IMR-90 (cell line): Measurements from ENCODE around the gene SLC18A3. TPM values are rescaled to one million over a fixed set of nuclear protein-coding genes. Genes with fewer than 3 reads are reported as not detected.

Experiments
- ATAC-seq: fragments of 200-7000 bp; cut with Tn5 transposase; 2 replicates; pipeline ENCODE4 v1.9.1; 2020; ENCODE audit warnings: low read depth, mild to moderate bottlenecking, moderate library complexity
- BruUV-seq: library from RNA; stranded (reverse); fragments of 400-500 nt; replicated peaks from 2 replicates; lab custom pipeline; 2021; lab: Mats Ljungman, UMichigan
- CTCF ChIA-PET: fragments of 300-600 bp; formaldehyde crosslinking; extraction: SDS; loops from one replicate; lab custom pipeline; 2021; ENCODE audit warnings: antibody characterized with exemption; lab: Yijun Ruan, JAX
- POLR2A ChIA-PET: fragments of 300-600 bp; sonication (Branson Sonifier 250); formaldehyde crosslinking; loops from one replicate; lab custom pipeline; 2022; ENCODE audit warnings: antibody characterized with exemption; ENCODE audit not compliant: unreplicated experiment; lab: Charles Lee
- DNase-seq: peaks from one replicate; pipeline ENCODE4 v3.0.0; 2013
- H2AFZ ChIP-seq: replicated peaks from 2 replicates; pipeline ENCODE3; 2013; ENCODE audit warnings: low read length, mild to moderate bottlenecking; ENCODE audit not compliant: poor library complexity
- H2AK5ac ChIP-seq: 2 replicates; pipeline ENCODE4 v1.6.1; 2013; ENCODE audit warnings: low read depth, low read length, inconsistent platforms
- H2AK9ac ChIP-seq: replicated peaks from 2 replicates; pipeline ENCODE3; 2013; ENCODE audit warnings: mild to moderate bottlenecking, low read depth, low read length, moderate library complexity; ENCODE audit not compliant: poor library complexity
- H2BK120ac ChIP-seq: 2 replicates; pipeline ENCODE4 v1.6.1; 2013; ENCODE audit warnings: low read depth, low read length, inconsistent platforms
- H2BK15ac ChIP-seq: 3 replicates; pipeline ENCODE4 v1.6.1; 2013; ENCODE audit warnings: low read depth, low read length, inconsistent platforms
- H2BK20ac ChIP-seq: 2 replicates; pipeline ENCODE4 v1.6.1; 2013; ENCODE audit warnings: low read depth, mild to moderate bottlenecking, inconsistent platforms, low read length, moderate library complexity
- H2BK5ac ChIP-seq: 2 replicates; pipeline ENCODE4 v1.6.1; 2013; ENCODE audit warnings: mild to moderate bottlenecking, low read depth, low read length, inconsistent platforms; ENCODE audit not compliant: poor library complexity, severe bottlenecking
- H3K14ac ChIP-seq: replicated peaks from 2 replicates; pipeline ENCODE4 v1.6.1; 2013; ENCODE audit warnings: low read depth, low read length, inconsistent platforms
- H3K18ac ChIP-seq: 2 replicates; pipeline ENCODE4 v1.6.1; 2013; ENCODE audit warnings: low read depth, low read length, control low read depth
- H3K23ac ChIP-seq: 2 replicates; pipeline ENCODE4 v1.6.1; 2013; ENCODE audit warnings: low read depth, low read length, inconsistent platforms
- H3K27ac ChIP-seq: 2 replicates; pipeline ENCODE4 v1.5.1; 2013; ENCODE audit warnings: mild to moderate bottlenecking, control low read depth, low read length; ENCODE audit not compliant: insufficient read depth
- H3K27me3 ChIP-seq: 2 replicates; pipeline ENCODE4 v1.6.1; 2013; ENCODE audit warnings: low read length; ENCODE audit not compliant: control insufficient read depth, insufficient read depth
- H3K36me3 ChIP-seq: 2 replicates; pipeline ENCODE4 v1.6.1; 2013; ENCODE audit warnings: low read length, mixed read lengths; ENCODE audit not compliant: control insufficient read depth, insufficient read depth
- H3K4ac ChIP-seq: 2 replicates; pipeline ENCODE4 v1.6.1; 2013; ENCODE audit warnings: low read depth, low read length, inconsistent platforms
- H3K4me1 ChIP-seq: 2 replicates; pipeline ENCODE4 v1.6.1; 2013; ENCODE audit warnings: low read length, mixed read lengths; ENCODE audit not compliant: control insufficient read depth, insufficient read depth
- H3K4me2 ChIP-seq: 2 replicates; pipeline ENCODE4 v1.6.1; 2013; ENCODE audit warnings: low read depth, mild to moderate bottlenecking, control low read depth, low read length, moderate library complexity
- H3K4me3 ChIP-seq: 2 replicates; pipeline ENCODE4 v1.5.1; 2013; ENCODE audit warnings: low read depth, mild to moderate bottlenecking, control low read depth, low read length, moderate library complexity; ENCODE audit not compliant: insufficient read depth
- H3K56ac ChIP-seq: 2 replicates; pipeline ENCODE4 v1.6.1; 2013; ENCODE audit warnings: low read length, inconsistent platforms; ENCODE audit not compliant: insufficient read depth; ENCODE audit errors: extremely low read depth
- H3K79me1 ChIP-seq, 2 experiments: 2 replicates each; pipeline ENCODE4 v1.6.1; 2013; ENCODE audit warnings: low read length in 2 of 2, inconsistent platforms in 1 of 2, low read depth in 1 of 2
- H3K9ac ChIP-seq: 2 replicates; pipeline ENCODE4 v1.6.1; 2013; ENCODE audit warnings: low read depth, low read length, control low read depth
- H3K9me1 ChIP-seq: 2 replicates; pipeline ENCODE4 v1.6.1; 2013; ENCODE audit warnings: low read length, inconsistent platforms; ENCODE audit not compliant: insufficient read depth
- H3K9me3 ChIP-seq: 2 replicates; pipeline ENCODE4 v1.6.1; 2013; ENCODE audit warnings: low read length; ENCODE audit not compliant: control insufficient read depth, insufficient read depth
- H4K20me1 ChIP-seq: 2 replicates; pipeline ENCODE4 v1.6.1; 2013; ENCODE audit warnings: low read length, inconsistent platforms; ENCODE audit not compliant: insufficient read depth
- H4K5ac ChIP-seq: 2 replicates; pipeline ENCODE4 v1.6.1; 2013; ENCODE audit warnings: mild to moderate bottlenecking, low read depth, low read length, control low read depth
- H4K8ac ChIP-seq, 2 experiments: 2 replicates each; pipeline ENCODE4 v1.6.1; 2013; ENCODE audit warnings: low read depth in 2 of 2, low read length in 2 of 2, control low read depth in 1 of 2, inconsistent platforms in 1 of 2
- H4K91ac ChIP-seq: 2 replicates; pipeline ENCODE4 v1.6.1; 2013; ENCODE audit warnings: low read depth, low read length, inconsistent platforms; ENCODE audit not compliant: insufficient read depth
- BHLHE40 ChIP-seq: fragments of 150-350 bp; IDR thresholded peaks from 2 replicates; pipeline ENCODE4 v1.6.1; 2016; ENCODE audit warnings: mild to moderate bottlenecking, low read depth, low read length
- CEBPB ChIP-seq: IDR thresholded peaks from 2 replicates; pipeline ENCODE4 v1.6.1; 2012; ENCODE audit warnings: low read depth, low read length, improper control_type of control experiment
- CHD1 ChIP-seq: IDR thresholded peaks from 2 replicates; pipeline ENCODE4 v1.6.1; 2012; ENCODE audit warnings: low read depth, low read length, improper control_type of control experiment
- CTCF ChIP-seq: conservative IDR thresholded peaks from 2 replicates; pipeline ENCODE4 v1.5.1; 2012; ENCODE audit warnings: mild to moderate bottlenecking, low read depth, low read length, improper control_type of control experiment
- ELK1 ChIP-seq: fragments of 150-350 bp; IDR thresholded peaks from 2 replicates; pipeline ENCODE4 v1.6.1; 2016; ENCODE audit warnings: low read depth, mild to moderate bottlenecking, low read length, moderate library complexity, borderline replicate concordance
- FOS ChIP-seq: fragments of 150-350 bp; IDR thresholded peaks from 2 replicates; pipeline ENCODE4 v1.6.1; 2016; ENCODE audit warnings: low read depth, low read length
- MAFK ChIP-seq: IDR thresholded peaks from 2 replicates; pipeline ENCODE4 v1.6.1; 2012; ENCODE audit warnings: low read depth, low read length, improper control_type of control experiment
- MAZ ChIP-seq: IDR thresholded peaks from 2 replicates; pipeline ENCODE4 v1.6.1; 2012; ENCODE audit warnings: low read depth, mild to moderate bottlenecking, low read length, improper control_type of control experiment, moderate library complexity, borderline replicate concordance
- MXI1 ChIP-seq: IDR thresholded peaks from 2 replicates; pipeline ENCODE4 v1.6.1; 2012; ENCODE audit warnings: low read depth, mild to moderate bottlenecking, low read length, moderate library complexity, borderline replicate concordance
- NFE2L2 ChIP-seq: fragments of 150-350 bp; IDR thresholded peaks from 2 replicates; pipeline ENCODE4 v1.6.1; 2016; ENCODE audit warnings: low read depth, mild to moderate bottlenecking, low read length
- POLR2A ChIP-seq: IDR thresholded peaks from 2 replicates; pipeline ENCODE4 v1.6.1; 2012; ENCODE audit warnings: mild to moderate bottlenecking, low read depth, low read length
- RAD21 ChIP-seq: IDR thresholded peaks from 2 replicates; pipeline ENCODE4 v1.6.1; 2012; ENCODE audit warnings: low read length, improper control_type of control experiment
- RCOR1 ChIP-seq: IDR thresholded peaks from 2 replicates; pipeline ENCODE4 v1.6.1; 2012; ENCODE audit warnings: mild to moderate bottlenecking, low read length, improper control_type of control experiment; ENCODE audit not compliant: insufficient replicate concordance
- RFX5 ChIP-seq: IDR thresholded peaks from 2 replicates; pipeline ENCODE4 v1.8.0; 2012; ENCODE audit warnings: low read depth, mild to moderate bottlenecking, low read length, moderate library complexity
- SMC3 ChIP-seq: fragments of 150-350 bp; IDR thresholded peaks from 2 replicates; pipeline ENCODE4 v1.6.1; 2016; ENCODE audit warnings: low read depth, mild to moderate bottlenecking, antibody characterized with exemption, low read length, moderate library complexity
- USF2 ChIP-seq: fragments of 150-350 bp; IDR thresholded peaks from 2 replicates; pipeline ENCODE4 v1.6.1; 2017; ENCODE audit warnings: mild to moderate bottlenecking, antibody characterized with exemption, low read length, low read depth
- WGBS, 2 experiments: methylation state at CpG; one replicate each; pipeline versions ENCODE4 v1.1.5 to v1.1.7; 2013; ENCODE audit warnings: missing lambda C conversion rate in 2 of 2; ENCODE audit not compliant: insufficient read length in 1 of 2; ENCODE audit errors: extremely low coverage in 2 of 2; 5-methylcytosine and 5-hydroxymethylcytosine counted together
- dilution Hi-C: fragments of 300-500 bp; cut with HindIII; formaldehyde crosslinking; loops from one replicate; pipeline ENCODE4 v1.14.3; 2018; ENCODE audit warnings: low sequenced_read_pairs; ENCODE audit not compliant: unreplicated experiment
- in situ Hi-C: fragments of 300-500 bp; cut with MboI; formaldehyde crosslinking; loops from 3 replicates; pipeline ENCODE4 v1.14.3; 2019; ENCODE audit warnings: low sequenced_read_pairs, inconsistent platforms, mixed read lengths
- intact Hi-C: fragments of 100-400 bp; cut with micrococcal nuclease; formaldehyde crosslinking; loops from 2 replicates; pipeline ENCODE4 v1.10.0; 2022
- polyA plus RNA-seq, 3 experiments: library from polyadenylated mRNA; depleted of rRNA; stranded (reverse); fragments of >200 nt; gene quantifications; 2 replicates each; pipeline ENCODE4 v1.2.3, GENCODE V29; 2012; ENCODE audit warnings: low replicate concordance in 1 of 3
- total RNA-seq: library from RNA; depleted of rRNA; stranded (reverse); fragments of >200 nt; gene quantifications from 2 replicates; pipeline ENCODE4 v1.2.3, GENCODE V29; 2012

The SLC18A3 gene
- total and polyA plus RNA-seq, 2 of the 4 experiments (the other 2 are of a cell fraction): not detected

- H3K79me1 ChIP-seq: no peaks in the 10 kb centered on the region
- no peak overlapping the region for H3K56ac ChIP-seq
- H2BK15ac ChIP-seq: no peak overlapping the region
- H3K27me3 ChIP-seq: peaks cover 88% of the 10 kb centered on the region
- in situ Hi-C loops: no loop called here
- H2AK9ac ChIP-seq: no peak overlapping the region
- no peak overlapping the region for H3K23ac ChIP-seq
- no peaks in the 10 kb centered on the region for H3K36me3 ChIP-seq
- H3K14ac ChIP-seq: no peak overlapping the region
- dilution Hi-C loops: no loop called here
- 12% methylated on average over 23 of the region's 53 CpGs; no CpG with 5 or more reads in 1 of the 2 experiments for WGBS, 2 experiments
- H2BK20ac ChIP-seq: no peak overlapping the region
- no peaks in the 10 kb centered on the region for H3K4me1 ChIP-seq
- intact Hi-C loops: no loop called here
- H4K91ac ChIP-seq: no peak overlapping the region
- no peak overlapping the region for H4K8ac ChIP-seq
- no peak overlapping the region for H3K27ac ChIP-seq
- CTCF ChIA-PET: no interaction called here
- POLR2A ChIA-PET: no interaction called here
- H3K4me2 ChIP-seq: no peak overlapping the region
- no peak overlapping the region for H3K4me3 ChIP-seq
- H4K5ac ChIP-seq: no peak overlapping the region
- H3K9ac ChIP-seq: no peak overlapping the region
- BruUV-seq: no TSS peak
- DNase-seq: no peak
- H3K9me3 ChIP-seq: peaks cover 12% of the 10 kb centered on the region; the same call in 1 of the 2 replicates
- no peak overlapping the region for H2BK120ac ChIP-seq
- no peaks in the 10 kb centered on the region for H3K9me1 ChIP-seq
- no peak overlapping the region for H2BK5ac ChIP-seq
- peak overlapping the region; percentile 21 for H2AFZ ChIP-seq
- TF ChIP-seq RAD21: no peak
- no peak for TF ChIP-seq CTCF
- no peak for TF ChIP-seq POLR2A
- TF ChIP-seq BHLHE40: no peak
- no peak for TF ChIP-seq NFE2L2
- no peak for TF ChIP-seq RCOR1
- TF ChIP-seq CHD1: no peak
- TF ChIP-seq CEBPB: no peak
- TF ChIP-seq MXI1: no peak
- no peak for TF ChIP-seq USF2
- TF ChIP-seq ELK1: no peak
- no peak for TF ChIP-seq MAFK
- no peak for TF ChIP-seq MAZ
- TF ChIP-seq FOS: no peak
- TF ChIP-seq RFX5: no peak
- TF ChIP-seq SMC3: no peak
- H2AK5ac ChIP-seq: no peak overlapping the region
- no peak for ATAC-seq
- H3K18ac ChIP-seq: no peak overlapping the region
- H3K4ac ChIP-seq: no peak overlapping the region
- no peaks in the 10 kb centered on the region for H4K20me1 ChIP-seq
These were observed 1.9 kb downstream of the SLC18A3 start for GRCh38 chr10:49611816-49612512.
